VCaP (cell line): Measurements from ENCODE around the gene KLHL6.

Experiments
- H3K27ac ChIP-seq: fragments of 450-650 bp; 2 replicates; pipeline ENCODE4 v1.5.1; 2017
- TF ChIP-seq, protein P1 (sequence below): fragments of 450-650 bp; conservative IDR thresholded peaks from 2 replicates; pipeline ENCODE4 v1.5.1; 2017; ENCODE audit warnings: mild to moderate bottlenecking, moderate library complexity

Gene KLHL6

DNA sequence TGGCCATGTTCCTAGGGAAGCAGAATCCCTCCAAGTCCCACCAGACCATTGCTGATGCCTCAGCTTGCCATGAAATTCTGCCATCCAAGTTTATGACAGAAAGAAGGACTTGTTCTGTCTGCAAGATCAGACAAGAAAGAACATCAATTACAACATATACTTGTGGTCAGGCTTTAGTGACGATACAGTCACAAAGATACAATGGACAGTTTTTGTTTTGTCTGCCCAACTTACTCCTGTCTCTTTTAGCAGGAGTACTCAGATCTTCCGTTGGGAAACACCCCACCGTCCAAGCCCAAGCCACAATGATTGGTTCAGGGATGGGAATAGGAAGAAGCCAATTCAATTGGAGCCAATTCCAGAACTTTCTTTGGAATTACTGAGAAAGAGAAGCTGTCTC, 15.7 kb downstream of the KLHL6 start:
- TF ChIP-seq, protein P1, sequence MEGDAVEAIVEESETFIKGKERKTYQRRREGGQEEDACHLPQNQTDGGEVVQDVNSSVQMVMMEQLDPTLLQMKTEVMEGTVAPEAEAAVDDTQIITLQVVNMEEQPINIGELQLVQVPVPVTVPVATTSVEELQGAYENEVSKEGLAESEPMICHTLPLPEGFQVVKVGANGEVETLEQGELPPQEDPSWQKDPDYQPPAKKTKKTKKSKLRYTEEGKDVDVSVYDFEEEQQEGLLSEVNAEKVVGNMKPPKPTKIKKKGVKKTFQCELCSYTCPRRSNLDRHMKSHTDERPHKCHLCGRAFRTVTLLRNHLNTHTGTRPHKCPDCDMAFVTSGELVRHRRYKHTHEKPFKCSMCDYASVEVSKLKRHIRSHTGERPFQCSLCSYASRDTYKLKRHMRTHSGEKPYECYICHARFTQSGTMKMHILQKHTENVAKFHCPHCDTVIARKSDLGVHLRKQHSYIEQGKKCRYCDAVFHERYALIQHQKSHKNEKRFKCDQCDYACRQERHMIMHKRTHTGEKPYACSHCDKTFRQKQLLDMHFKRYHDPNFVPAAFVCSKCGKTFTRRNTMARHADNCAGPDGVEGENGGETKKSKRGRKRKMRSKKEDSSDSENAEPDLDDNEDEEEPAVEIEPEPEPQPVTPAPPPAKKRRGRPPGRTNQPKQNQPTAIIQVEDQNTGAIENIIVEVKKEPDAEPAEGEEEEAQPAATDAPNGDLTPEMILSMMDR, result no peak
- no peak overlapping the region for H3K27ac ChIP-seq

DNA sequence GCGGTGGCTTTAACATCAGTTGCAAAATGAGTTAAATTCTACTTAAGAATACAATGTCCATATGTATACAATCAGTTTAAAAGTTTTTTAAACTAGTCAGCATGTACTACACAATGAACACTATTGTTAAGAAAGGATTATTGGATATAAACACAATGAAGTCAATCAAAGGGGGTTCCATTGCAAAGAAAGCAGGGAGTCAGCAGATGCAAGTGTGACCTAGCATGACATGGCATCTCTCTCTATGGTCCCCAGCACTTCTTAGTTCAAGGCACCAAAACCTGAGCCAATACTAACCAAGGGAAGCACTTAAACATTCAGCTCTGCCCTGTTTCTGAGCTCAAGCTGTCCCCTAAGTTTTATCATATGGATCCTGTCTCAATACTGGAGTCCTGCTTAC, 17.0 kb downstream of the KLHL6 start:
- TF ChIP-seq, protein P1, result no peak
- H3K27ac ChIP-seq, result no peak overlapping the region

DNA sequence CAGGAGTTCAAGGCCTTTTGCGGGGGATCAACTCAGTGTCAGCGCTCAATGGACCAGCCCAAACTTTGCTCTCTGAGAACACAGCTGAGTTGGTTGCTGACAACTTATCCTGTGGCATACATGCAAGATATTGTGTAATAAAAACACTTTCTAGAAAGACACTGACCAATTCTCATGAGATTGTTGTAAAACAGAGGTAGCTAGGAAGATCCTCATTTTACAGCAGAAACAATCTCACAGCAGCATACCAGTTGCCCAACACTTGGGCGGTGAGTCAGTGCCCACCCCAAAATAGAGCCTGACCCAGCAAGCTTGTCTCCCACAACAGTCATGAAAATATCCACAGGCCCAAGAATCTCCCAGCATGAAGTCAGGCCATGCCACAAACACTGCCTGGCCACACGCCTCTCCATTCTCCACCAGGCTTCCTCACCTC, 18.2 kb downstream of the KLHL6 start:
- no peak overlapping the region for H3K27ac ChIP-seq
- TF ChIP-seq, protein P1, result no peak

GRCh38 chr3:183536238-183536880, 19.1 kb downstream of the KLHL6 start:
- TF ChIP-seq, protein P1, result no peak
- H3K27ac ChIP-seq, result no peak overlapping the region

DNA sequence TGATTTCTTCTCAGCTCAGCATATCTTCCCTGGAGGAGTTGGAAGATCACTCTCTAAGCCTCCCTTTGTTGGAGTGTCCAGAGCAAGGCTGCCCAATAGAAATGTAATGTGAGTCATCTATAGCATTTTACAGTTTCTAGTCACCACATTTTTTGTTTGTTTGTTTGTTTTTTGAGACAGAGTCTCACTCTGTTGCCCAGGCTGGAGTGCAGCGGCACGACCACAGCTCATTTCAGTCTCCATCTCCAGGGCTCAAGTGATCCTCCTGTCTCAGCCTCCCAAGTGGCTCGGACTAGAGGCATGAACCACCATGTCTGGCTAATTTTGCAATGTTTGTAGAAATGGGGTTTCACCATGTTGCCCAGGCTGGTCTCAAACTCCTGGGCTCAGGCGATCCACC, 21.3 kb downstream of the KLHL6 start:
- no peak overlapping the region for H3K27ac ChIP-seq
- TF ChIP-seq, protein P1, result no peak

DNA sequence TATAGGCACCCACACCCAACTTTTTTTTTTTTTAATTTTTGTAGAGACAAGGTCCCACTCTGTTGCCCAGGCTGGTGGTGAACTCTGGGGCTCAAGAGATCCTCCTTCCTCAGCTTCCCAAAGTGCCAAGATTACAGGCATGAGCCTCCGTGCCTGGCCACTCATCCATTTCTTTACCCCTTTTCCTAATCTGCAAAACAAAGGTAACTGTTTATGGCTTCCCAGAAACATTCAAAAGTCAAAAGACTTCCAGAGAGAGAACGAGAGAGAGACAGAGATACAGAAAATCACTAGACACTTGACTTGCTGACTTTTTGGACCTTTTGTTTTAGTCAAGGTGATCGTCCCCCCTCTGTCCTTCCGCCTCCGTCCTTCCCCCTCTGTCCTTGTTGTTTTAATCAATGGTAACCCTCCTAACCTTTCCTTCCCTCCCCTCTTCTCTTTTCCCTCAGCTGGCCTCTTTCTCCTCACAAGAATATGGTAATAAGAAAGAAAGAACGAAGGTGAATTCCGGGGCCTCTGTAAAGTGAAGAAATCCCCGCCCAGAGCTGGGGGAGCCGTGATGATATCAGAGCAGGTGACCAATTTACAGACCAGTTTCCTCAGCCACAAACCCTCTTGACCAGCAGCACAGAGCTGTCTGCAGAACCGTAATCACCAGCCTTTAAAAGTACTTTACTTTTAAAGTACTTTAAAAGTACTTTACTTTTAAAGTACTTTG, 21.9 kb downstream of the KLHL6 start:
- no peak overlapping the region for H3K27ac ChIP-seq

More for the DNA sequence above, 21.9 kb downstream of the KLHL6 start:
- TF ChIP-seq, protein P1, result no peak
